Retinal pigment epithelial cell (primary cell): Measurements from ENCODE around the gene CAVIN1.
A peak's percentile ranks its signal among the peaks of the same experiment; 100 is the strongest.

Experiments
- DNase-seq: peaks from one replicate; pipeline ENCODE4 v3.0.0-alpha.2; 2010; ENCODE audit warnings: low read depth
- H3K4me3 ChIP-seq: 2 replicates; pipeline ENCODE4 v1.5.1; 2011; ENCODE audit warnings: mild to moderate bottlenecking, low read length, control low read depth, moderate library complexity
- CTCF ChIP-seq: conservative IDR thresholded peaks from 2 replicates; pipeline ENCODE4 v1.5.1; 2011; ENCODE audit warnings: low read depth, low read length, control low read depth, inconsistent platforms

Gene CAVIN1

GRCh38 chr17:42441371-42442195 lies 18.5 kb upstream of the CAVIN1 start:
- DNase-seq = no peak
- H3K4me3 ChIP-seq = no peak overlapping the region
- TF ChIP-seq CTCF = no peak

- no peak for DNase-seq
- peak; percentile 62 for TF ChIP-seq CTCF
- no peak overlapping the region for H3K4me3 ChIP-seq
Measured at GRCh38 chr17:42438600-42439567, 15.8 kb upstream of the CAVIN1 start.

GRCh38 chr17:42436391-42436790 lies 13.3 kb upstream of the CAVIN1 start:
- DNase-seq = no peak
- H3K4me3 ChIP-seq = no peak overlapping the region
- no peak for TF ChIP-seq CTCF

GRCh38 chr17:42431758-42432161 lies 8.7 kb upstream of the CAVIN1 start:
- no peak for TF ChIP-seq CTCF
- H3K4me3 ChIP-seq = no peak overlapping the region
- no peak for DNase-seq

- no peak for TF ChIP-seq CTCF
- no peak for DNase-seq
- H3K4me3 ChIP-seq = no peak overlapping the region
Measured at GRCh38 chr17:42429726-42430447, 6.8 kb upstream of the CAVIN1 start.

GRCh38 chr17:42428141-42428944 lies 5.3 kb upstream of the CAVIN1 start:
- DNase-seq = peak; percentile 78
- TF ChIP-seq CTCF = peak; percentile 87
- no peak overlapping the region for H3K4me3 ChIP-seq
